ENCODE measurements around the gene PRLR. TPM values are rescaled to one million over a fixed set of nuclear protein-coding genes. Genes with fewer than 3 reads are reported as not detected.
A peak's percentile ranks its signal among the peaks of the same experiment; 100 is the strongest.

PRLR gene
- polyA plus RNA-seq, 10 donors, result 0.18 to 1.1 (median 0.66) TPM

DNA sequence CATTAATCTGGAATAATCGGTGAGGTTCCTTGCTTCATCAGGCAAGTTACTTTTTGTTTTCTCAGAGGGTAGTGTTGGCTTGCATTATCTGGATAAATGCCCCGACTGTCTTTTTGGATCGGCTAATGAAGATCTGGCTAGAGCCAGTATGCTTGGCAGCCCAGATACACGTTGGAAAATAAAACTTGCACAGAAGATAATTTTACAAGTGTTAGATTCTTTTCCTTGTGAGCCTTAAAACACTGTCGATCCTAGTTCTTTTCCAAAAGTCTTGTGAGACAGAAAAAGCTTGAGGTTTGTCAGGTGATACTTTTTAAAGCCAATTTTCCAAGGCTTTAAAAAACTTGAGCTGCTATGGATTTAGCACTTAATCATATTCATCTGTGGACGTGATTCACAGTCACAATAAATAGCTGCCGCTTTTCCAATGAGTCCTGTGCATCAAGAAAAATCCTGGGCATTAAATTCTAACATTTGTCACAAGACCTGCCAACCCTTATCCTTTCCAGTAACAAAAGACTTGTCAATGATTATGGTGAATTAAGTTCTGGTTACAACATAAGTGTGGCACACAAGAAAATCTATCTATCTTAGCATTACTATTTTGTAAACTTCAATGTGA, 68.5 kb downstream of the PRLR start:
- DNase-seq, result peak; percentile 43 to 68 (median 45)

DNA sequence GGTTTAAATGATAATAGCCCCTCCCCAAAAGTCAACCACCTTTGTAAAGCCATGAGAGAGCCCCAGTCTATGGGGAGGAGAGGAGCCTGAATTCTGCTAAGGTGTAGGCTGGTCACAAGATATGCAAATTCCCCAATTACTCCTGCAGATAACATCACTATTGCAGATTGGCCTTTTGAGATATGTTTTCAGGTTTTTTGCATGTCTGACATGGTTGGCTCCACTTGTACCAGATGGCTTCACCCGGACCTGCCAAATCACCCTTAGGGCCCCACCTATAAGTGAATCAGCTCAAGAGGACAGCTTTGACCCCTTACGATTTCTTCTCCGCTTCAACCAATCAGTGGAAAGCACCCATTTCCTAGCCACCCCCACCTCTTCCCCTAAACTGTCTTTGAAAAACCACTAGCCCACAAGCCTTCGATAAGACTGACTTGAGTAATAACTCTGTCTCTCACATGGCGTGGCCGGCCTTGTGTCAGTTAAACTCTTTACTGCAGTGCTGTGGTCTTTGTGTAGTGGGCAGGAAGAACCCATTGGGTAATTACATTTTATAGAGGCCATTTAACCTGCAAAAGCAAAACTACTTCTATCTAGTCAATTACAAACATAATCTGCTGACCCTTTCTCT, 69.7 kb downstream of the PRLR start:
- DNase-seq, result no peak

- no peak for DNase-seq
Observed at GRCh38 chr5:35159370-35159742, 70.9 kb downstream of the PRLR start.

DNA sequence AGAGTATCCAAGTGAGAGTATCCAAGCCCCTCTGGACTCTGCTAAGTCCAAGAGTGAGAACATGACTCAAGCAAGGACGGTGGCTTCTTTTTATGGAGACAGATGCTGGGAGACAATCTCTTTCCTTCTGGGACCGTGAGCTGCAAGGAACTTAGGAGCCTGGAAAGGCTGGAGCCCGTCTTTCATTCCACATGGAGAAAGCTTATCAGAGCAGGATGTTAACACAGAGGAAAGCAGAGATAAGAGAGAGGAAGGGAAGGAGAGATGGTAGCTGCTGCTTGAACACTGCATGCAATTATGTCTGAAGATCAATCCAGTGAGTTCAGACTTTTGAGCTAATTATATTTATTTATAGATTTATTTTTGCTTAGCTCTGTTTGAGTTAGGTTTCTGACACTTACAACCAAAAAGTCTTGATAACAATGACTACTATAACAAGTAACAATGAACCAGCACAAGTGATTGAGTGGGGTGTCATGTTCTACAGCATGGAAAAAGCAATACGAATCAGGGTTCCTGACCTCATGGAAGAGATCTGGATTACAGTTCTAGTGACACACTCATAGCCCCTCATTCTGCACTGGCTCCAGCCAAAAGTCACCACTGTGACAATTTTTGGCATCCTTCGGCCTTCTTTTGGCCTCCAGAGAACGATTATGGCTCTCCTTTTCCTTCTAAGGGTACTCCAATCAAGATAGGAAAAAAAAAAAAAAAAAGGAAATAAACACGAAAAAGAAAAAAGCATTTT, 71.5 kb downstream of the PRLR start:
- no peak for DNase-seq

GRCh38 chr5:35158204-35158603, 72.1 kb downstream of the PRLR start:
- no peak for DNase-seq

GRCh38 chr5:35153375-35153932, 76.8 kb downstream of the PRLR start:
- no peak for DNase-seq

DNA sequence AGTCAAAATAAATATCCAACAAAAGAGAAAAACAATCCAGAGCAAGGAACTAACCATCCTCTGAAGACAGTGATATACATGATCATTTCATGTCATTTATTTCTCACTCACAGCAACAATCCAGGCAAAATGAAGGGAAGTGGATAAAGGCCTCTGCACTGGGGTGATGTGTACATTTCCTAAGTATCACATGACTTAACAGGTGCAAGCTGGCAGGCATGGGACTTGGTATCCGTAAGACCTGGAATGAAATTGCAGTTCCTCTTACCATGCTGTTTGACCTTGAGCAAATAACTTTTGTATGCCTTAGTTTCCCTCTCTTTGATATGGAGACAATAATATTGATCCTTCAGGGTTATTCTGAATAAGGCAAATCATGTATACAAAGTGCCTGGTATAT, 77.6 kb downstream of the PRLR start:
- no peak for DNase-seq

DNA sequence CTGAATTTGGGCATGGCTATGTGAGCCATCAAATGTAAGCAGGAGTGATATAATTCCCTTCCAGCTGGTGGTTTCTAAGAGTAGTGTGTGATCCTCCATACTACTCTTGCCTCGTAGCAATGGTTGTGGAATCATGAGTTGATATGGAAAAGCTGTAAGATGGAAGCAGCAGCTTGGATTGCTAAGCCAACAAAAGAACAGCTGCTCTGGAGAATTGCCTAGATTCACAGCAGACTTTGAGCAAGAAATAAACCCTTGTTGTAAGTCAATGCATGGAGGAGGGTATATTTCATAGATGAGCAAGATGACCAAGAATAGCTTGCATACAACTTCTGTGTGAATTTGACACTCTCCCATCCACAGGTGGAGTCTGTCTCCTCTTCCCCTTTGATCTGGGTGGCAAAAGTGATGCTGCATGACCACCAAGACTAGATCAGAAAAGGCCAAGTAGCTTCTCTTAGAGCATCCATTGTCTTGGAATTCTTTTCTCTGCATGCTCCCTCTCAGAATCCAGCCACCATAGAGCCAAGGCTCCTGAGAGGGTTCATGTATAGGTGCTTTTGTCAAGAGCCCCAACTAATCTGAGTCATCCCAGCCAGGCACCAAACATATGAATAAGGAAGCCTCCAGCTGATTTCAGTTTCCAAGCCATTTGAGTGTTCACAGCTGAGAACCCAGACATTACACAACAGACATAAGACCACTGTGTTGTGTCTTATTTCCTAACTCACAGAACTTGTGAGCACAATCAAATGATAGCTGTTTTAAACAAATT, 79.0 kb downstream of the PRLR start:
- DNase-seq, result peak; percentile 27 to 62 (median 40)

- no peak for DNase-seq
Observed at GRCh38 chr5:35149041-35149440, 81.2 kb downstream of the PRLR start.

DNA sequence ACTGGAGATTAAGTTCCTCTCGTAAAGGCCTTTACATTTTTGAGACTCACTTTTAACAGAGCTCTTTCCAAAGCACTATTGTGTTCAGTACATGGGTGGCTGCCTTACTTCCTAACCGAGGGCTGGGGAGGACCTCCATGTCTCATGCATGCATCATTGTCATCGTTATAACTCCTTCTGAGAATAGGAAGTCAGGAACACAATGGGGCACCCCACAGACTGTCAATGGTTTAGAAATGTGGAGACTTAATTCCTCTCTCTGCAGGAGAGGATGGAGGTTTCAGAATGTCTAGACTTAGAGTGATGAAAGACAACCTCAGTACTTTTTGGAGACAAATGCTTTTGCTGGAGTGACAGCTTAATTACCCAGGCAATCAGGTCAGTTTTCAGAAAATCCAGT, 83.9 kb downstream of the PRLR start:
- DNase-seq, result no peak

- DNase-seq, result no peak
Observed at GRCh38 chr5:35145691-35146317, 84.5 kb downstream of the PRLR start.

- no peak for DNase-seq
Observed at GRCh38 chr5:35145012-35145411, 85.3 kb downstream of the PRLR start.

DNA sequence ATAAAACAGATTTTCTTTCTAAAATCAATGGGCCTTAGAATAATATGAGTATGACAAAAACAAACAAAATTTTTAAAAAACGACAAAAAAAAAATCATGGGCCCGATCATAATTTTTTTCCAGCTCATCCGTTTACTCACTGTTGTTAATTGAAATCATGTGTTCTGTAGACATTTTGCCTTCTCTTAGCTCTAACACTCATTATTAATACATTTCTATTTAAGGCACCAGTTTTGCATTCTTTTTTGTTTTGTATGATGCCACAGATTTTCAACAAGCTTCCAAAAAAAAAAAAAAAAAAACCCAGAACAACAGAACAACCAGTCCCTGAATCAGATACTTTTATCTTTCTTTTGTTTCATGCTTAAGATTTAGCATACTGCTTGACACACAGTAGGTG, 86.4 kb downstream of the PRLR start:
- DNase-seq, result no peak

- DNase-seq, result no peak
Observed at GRCh38 chr5:35141739-35142138, 88.5 kb downstream of the PRLR start.

GRCh38 chr5:35138232-35138631, 92.1 kb downstream of the PRLR start:
- DNase-seq, result peak in 1 of 3 donors; percentile 33

DNA sequence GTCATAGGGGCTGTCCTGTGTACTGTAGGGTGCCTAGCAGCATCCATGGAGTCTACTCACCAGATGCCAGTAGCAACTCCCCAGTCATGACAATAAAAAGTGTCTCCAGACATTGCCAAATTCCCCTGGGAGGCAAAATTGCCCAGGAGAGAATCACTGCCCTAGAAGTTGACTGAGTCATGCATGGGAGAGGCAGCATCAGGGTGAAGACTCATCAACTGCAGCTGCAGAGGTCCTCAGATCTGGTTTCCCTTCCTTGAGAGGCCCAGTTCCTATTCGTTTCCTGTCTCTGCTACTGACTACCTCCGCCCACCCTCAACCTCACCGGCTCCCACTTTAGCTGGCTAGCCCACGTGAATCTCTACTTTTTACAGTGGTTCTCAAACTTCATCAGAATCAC, 93.9 kb downstream of the PRLR start:
- peak in 1 of 3 donors; percentile 94 for DNase-seq

GRCh38 chr5:35135239-35135700, 95.0 kb downstream of the PRLR start:
- no peak for DNase-seq

- no peak for DNase-seq
Observed at GRCh38 chr5:35134278-35135030, 95.8 kb downstream of the PRLR start.

- DNase-seq, result no peak
Observed at GRCh38 chr5:35133186-35133585, 97.1 kb downstream of the PRLR start.

DNA sequence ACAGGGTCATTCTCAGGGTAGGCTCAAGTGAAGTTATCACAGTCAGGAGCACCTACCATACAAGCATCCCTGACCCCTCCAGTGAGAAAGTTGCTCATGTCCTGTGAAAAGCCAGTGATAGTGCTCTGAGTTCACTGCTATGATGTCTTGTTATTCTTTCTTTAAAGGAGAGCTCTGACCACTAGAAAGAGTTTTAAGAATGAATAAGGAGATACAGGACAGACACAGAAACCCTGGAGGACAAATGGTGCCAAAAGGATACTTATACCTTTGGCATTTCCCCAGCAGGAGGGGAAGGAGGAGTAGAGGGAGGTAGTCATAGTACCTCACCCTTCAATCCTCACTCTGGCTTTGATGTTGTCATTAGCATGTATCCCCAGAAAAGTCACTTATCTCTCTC, 98.6 kb downstream of the PRLR start:
- no peak for DNase-seq

Measured in muscle of back (tissue), 11 donors.